K562 (cell line): Measurements from ENCODE around the gene RAD1. TPM values are rescaled to one million over a fixed set of nuclear protein-coding genes. Genes with fewer than 3 reads are reported as not detected.

Experiments used
- CCAR2 ChIP-seq: fragments of 200-400 bp; formaldehyde crosslinking; IDR thresholded peaks from 2 replicates; pipeline ENCODE4 v1.6.1; 2017; ENCODE audit warnings: mild to moderate bottlenecking, low read depth, low read length
- FOXO4 ChIP-seq: fragments of 450-650 bp; formaldehyde crosslinking; IDR thresholded peaks from 2 replicates; pipeline ENCODE4 v1.4.0; 2020; ENCODE audit warnings: mild to moderate bottlenecking, moderate library complexity
- MGA ChIP-seq: fragments of 450-650 bp; IDR thresholded peaks from 2 replicates; pipeline ENCODE4 v1.6.1; 2016; ENCODE audit warnings: mild to moderate bottlenecking, moderate library complexity
- NELFE ChIP-seq: IDR thresholded peaks from 2 replicates; pipeline ENCODE4 v1.6.1; 2011; ENCODE audit warnings: mild to moderate bottlenecking; ENCODE audit not compliant: insufficient read depth, insufficient read length
- NKRF ChIP-seq: fragments of 450-650 bp; IDR thresholded peaks from 2 replicates; pipeline ENCODE4 v1.6.1; 2016; ENCODE audit warnings: borderline replicate concordance
- SMC3 ChIP-seq: conservative IDR thresholded peaks from 2 replicates; pipeline ENCODE4 v1.6.1; 2011; ENCODE audit warnings: low read depth, low read length, improper control_type of control experiment; ENCODE audit not compliant: insufficient read depth
- TAF1 ChIP-seq: IDR thresholded peaks from 2 replicates; pipeline ENCODE4 v1.6.1; 2011; ENCODE audit warnings: mild to moderate bottlenecking, low read length, moderate library complexity; ENCODE audit not compliant: insufficient read depth, control insufficient read depth, severe bottlenecking; ENCODE audit errors: extremely low read depth
- TARDBP ChIP-seq: fragments of 450-650 bp; IDR thresholded peaks from 2 replicates; pipeline ENCODE4 v1.6.1; 2016
- TCF3 ChIP-seq: sonication (generic); formaldehyde crosslinking; IDR thresholded peaks from 2 replicates; pipeline ENCODE4 v1.4.0; 2020; ENCODE audit warnings: mild to moderate bottlenecking, missing genetic modification reagents
- ZFP36 ChIP-seq: fragments of 150-350 bp; IDR thresholded peaks from 2 replicates; pipeline ENCODE4 v1.6.1; 2018; ENCODE audit warnings: low read length, low read depth; ENCODE audit not compliant: partially characterized antibody
- ZNF644 ChIP-seq: fragments of 200-800 bp; sonication (Bioruptor generic); IDR thresholded peaks from 2 replicates; pipeline ENCODE4 v1.6.1; 2016; ENCODE audit warnings: low read depth, missing genetic modification characterization, missing compliant biosample characterization
- ZZZ3 ChIP-seq: fragments of 450-650 bp; IDR thresholded peaks from 2 replicates; pipeline ENCODE4 v1.6.1; 2016; ENCODE audit warnings: antibody characterized with exemption, mild to moderate bottlenecking, moderate library complexity
- polyA plus RNA-seq, 8 experiments: library from polyadenylated mRNA; depleted of rRNA in 4 of 8; stranded (reverse) in 5 of 8; unstranded in 3 of 8; fragments of >200 nt; fragmentation: Nextera tagmentation in 2 of 8; fragmentation: Illumina TruSeq in 1 of 8; extraction: Ambion mirVana in 2 of 8; extraction: Trizol in 1 of 8; gene quantifications; 2 replicates each; pipeline versions ENCODE4 v1.2.1 to v1.2.3, GENCODE V29; 2011 to 2014; ENCODE audit warnings: inconsistent platforms in 1 of 8, missing spikeins in 1 of 8
- total RNA-seq, 7 experiments: library from RNA; depleted of rRNA in 6 of 7; stranded (reverse); fragments of >200 nt in 6 of 7; fragmentation: Illumina TruSeq in 2 of 7; extraction: Trizol in 2 of 7; gene quantifications; 2 replicates each; pipeline versions ENCODE4 v1.2.1 to v1.2.3, GENCODE V29; 2011 to 2021; ENCODE audit warnings: low replicate concordance in 1 of 7

RAD1 gene
- total and polyA plus RNA-seq, 9 of the 15 experiments (the other 6 are each of a cell fraction or from before 2014, with no cell fraction given) = 44.5 to 148 (median 60.8) TPM

- TF ChIP-seq NKRF (no peak), CCAR2 (no peak), FOXO4 (CRISPR knock-in tag) (no peak), ZFP36 (peak; percentile 4), TAF1 (no peak), TARDBP (no peak), MGA (no peak), ZNF644 (no peak), NELFE (no peak), TCF3 (CRISPR knock-in tag) (no peak), ZZZ3 (no peak), SMC3 (no peak)
These were observed 13.9 kb upstream of the RAD1 start, which contains the start of gene DNAJC21 (continued) for GRCh38 chr5:34929134-34929719.
